ENCODE measurements around the gene SLAMF1.

The SLAMF1 gene

DNA sequence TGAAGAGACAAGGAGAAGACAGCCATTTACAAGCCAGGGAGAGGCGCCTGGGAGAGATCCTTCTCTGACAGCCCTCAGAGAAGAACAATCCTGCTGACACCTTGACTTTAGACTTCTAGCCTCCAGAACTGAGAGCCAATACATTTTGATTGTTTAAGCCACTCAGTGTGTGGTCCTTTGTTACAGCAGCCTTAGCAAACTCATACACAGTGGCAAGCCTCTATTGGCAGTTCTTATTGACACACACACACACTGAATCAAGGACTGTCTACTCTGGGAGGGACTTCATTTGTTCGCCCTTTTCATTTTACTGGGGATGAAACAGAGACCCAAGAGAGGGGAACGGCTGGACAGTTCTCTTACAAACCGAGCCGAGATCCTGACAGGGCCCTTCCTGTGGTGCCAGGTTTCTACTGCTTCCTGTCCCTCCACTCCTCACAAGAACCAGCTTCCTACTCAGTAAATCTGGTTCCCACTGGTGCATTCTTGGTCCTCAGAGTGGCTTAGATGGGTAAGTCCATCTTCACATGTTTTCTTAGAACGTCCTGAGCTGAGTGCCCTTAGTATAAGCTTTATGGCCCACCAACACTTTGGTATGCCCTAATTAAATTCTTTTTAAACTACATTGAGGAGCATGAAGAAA, 14.7 kb downstream of the SLAMF1 start:
- 85% methylated on average over 6 of the region's 6 CpGs for WGBS
- Histone ChIP-seq H3K18ac (ENCODE audit: low read depth in 1 of 2, low read length in 2 of 2) (peak overlapping the region in 1 of 2 experiments; percentile 52), H4K91ac (ENCODE audit: low read length) (no peak overlapping the region), H2AK5ac (ENCODE audit: low read length, severe bottlenecking) (no peak overlapping the region), H2BK12ac (ENCODE audit: low read length in 2 of 2) (peak overlapping the region in 1 of 2 experiments; percentile 5), H3K4me2 (ENCODE audit: low read length, poor library complexity, severe bottlenecking) (no peak overlapping the region), H3K36me3 (ENCODE audit: control insufficient read depth in 1 of 2, insufficient read depth in 2 of 2, low read depth in 1 of 2, low read length in 2 of 2) (no peaks in the 10 kb centered on the region), H2AFZ (ENCODE audit: low read depth, low read length) (no peak overlapping the region), H2BK120ac (ENCODE audit: low read depth, low read length) (no peak overlapping the region), H3K9me3 (ENCODE audit: control insufficient read depth, low read length) (no peaks in the 10 kb centered on the region), H3K9ac (ENCODE audit: low read length) (no peak overlapping the region), H2BK15ac (ENCODE audit: low read depth, poor library complexity, severe bottlenecking) (no peak overlapping the region), H3K79me1 (replicated peaks; ENCODE audit: low read length, poor library complexity, severe bottlenecking) (no peaks in the 10 kb centered on the region), H3K27me3 (ENCODE audit: control insufficient read depth in 1 of 2, insufficient read depth in 1 of 2, low read length in 2 of 2) (peaks cover 0 to 3% of the 10 kb centered on the region in 2 experiments), H3K23ac (ENCODE audit: low read length in 2 of 2) (no peak overlapping the region), H3K4ac (ENCODE audit: low read depth in 1 of 2, low read length in 2 of 2) (no peak overlapping the region), H3K27ac (ENCODE audit: low read length, poor library complexity, severe bottlenecking) (no peak overlapping the region), H2BK5ac (ENCODE audit: low read depth, low read length, poor library complexity, severe bottlenecking) (no peak overlapping the region), H4K8ac (ENCODE audit: low read length) (no peak overlapping the region), H3K4me1 (ENCODE audit: control insufficient read depth, insufficient read depth, low read depth, low read length) (peaks cover 1% of the 10 kb centered on the region), H3K4me3 (ENCODE audit: insufficient read depth in 1 of 2, low read depth in 1 of 2, low read length in 2 of 2) (no peak overlapping the region), H3K14ac (ENCODE audit: low read length in 2 of 2) (no peak overlapping the region)
- DNase-seq, result no peak

DNA sequence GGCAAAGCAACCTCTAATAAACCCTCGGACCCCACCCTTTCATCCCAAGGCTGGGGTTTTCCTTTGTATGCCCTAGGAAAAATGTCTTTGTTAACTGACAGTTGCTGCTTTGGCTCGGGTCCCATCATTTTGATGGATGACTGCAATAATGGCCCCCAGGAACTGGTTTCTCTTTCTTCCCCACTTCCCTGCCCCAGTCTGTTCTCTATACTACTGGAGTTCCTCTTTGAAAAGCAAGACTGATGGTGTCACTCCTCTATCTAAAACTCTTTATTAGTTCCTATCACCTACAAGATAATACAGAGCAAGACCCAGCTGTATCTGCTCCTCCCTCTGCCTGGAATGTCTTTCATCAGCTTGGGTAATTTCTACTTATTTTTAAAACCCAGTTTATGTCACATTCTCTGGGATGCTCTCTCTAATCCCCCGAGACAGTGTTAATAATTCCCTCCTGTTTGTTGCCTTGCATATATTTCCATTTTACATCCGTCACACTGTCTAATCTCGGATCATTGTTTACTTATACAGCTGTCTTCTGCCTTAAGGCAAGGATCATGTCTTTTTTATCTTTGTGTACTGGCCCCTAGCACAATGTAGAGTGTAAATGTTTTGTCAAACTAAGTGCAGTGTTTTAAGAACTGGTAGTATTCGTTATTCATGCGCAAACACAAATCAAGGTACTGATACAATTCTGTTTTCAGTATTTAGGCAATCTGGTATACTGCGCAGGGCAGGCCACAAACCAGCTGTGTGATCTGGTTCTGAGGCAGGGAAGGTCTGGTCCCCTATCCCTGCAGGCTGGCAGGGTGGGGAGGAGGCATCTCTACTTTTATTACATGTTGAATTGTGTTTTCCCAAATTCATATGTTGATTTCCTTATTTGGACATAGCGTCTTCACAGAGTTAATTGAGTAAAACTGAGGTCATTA, 16.1 kb downstream of the SLAMF1 start:
- H3K36me3 ChIP-seq (ENCODE audit: control insufficient read depth in 1 of 2, insufficient read depth in 2 of 2, low read depth in 1 of 2, low read length in 2 of 2), result no peaks in the 10 kb centered on the region
- H3K4me2 ChIP-seq (ENCODE audit: low read length, poor library complexity, severe bottlenecking), result no peak overlapping the region

DNA sequence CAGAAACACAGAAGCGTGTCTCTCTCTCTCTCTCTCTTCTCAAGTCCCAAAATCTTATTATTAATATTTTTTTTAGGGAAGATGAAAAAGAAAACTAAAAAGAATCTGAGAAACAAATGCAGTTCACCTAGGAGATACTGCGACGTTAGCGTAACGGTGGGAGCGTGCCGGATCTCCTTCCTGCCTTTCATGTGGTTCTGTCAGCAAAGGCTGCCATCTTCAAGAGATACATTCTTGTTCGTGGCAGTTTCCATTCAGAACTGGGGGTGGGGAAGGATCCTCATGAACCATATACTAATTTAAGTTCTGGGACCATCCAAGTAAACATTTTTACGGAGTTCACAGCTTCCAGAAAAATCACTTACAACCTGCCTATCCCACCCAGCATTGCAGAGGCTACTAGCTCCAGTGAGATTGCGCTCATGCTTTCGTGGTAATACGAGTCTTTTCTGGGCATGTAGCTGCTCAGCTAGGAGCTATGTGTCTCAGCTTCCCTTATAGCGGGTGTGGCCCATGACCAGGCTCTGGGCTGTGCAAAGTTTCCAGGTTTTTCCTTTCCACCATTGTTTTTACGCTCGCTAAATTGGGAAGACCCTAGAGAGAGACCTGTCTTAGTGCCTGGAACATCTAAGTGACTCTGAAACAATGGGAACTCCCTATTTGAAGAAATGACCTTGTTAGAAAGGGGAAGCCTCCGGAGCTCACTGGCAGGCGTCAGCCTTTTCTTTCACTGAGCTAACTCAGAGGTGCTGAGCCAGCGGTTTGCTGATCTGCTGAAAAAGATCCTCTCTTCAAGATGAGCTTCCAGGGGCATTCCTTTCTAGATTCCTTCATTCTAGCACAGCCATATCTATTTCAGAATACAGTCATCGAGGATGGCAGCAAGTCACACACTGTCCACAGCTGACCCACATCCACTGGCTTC, 17.3 kb downstream of the SLAMF1 start:
- Histone ChIP-seq H3K27ac (ENCODE audit: low read length, poor library complexity, severe bottlenecking) (no peak overlapping the region), H2BK15ac (ENCODE audit: low read depth, poor library complexity, severe bottlenecking) (peak overlapping the region; percentile 4), H2BK120ac (ENCODE audit: low read depth, low read length) (no peak overlapping the region), H2AFZ (ENCODE audit: low read depth, low read length) (no peak overlapping the region), H3K4me2 (ENCODE audit: low read length, poor library complexity, severe bottlenecking) (no peak overlapping the region), H3K4me3 (ENCODE audit: insufficient read depth in 1 of 2, low read depth in 1 of 2, low read length in 2 of 2) (no peak overlapping the region), H4K91ac (ENCODE audit: low read length) (peak overlapping the region; percentile 54), H3K79me1 (replicated peaks; ENCODE audit: low read length, poor library complexity, severe bottlenecking) (no peaks in the 10 kb centered on the region), H3K4me1 (ENCODE audit: control insufficient read depth, insufficient read depth, low read depth, low read length) (peaks cover 1% of the 10 kb centered on the region), H2BK5ac (ENCODE audit: low read depth, low read length, poor library complexity, severe bottlenecking) (no peak overlapping the region), H2AK5ac (ENCODE audit: low read length, severe bottlenecking) (no peak overlapping the region), H3K23ac (ENCODE audit: low read length in 2 of 2) (no peak overlapping the region), H3K27me3 (ENCODE audit: control insufficient read depth in 1 of 2, insufficient read depth in 1 of 2, low read length in 2 of 2) (peaks cover 3 to 4% of the 10 kb centered on the region in 2 experiments), H4K8ac (ENCODE audit: low read length) (no peak overlapping the region), H3K4ac (ENCODE audit: low read depth in 1 of 2, low read length in 2 of 2) (no peak overlapping the region), H3K36me3 (ENCODE audit: control insufficient read depth in 1 of 2, insufficient read depth in 2 of 2, low read depth in 1 of 2, low read length in 2 of 2) (no peaks in the 10 kb centered on the region), H3K18ac (ENCODE audit: low read depth in 1 of 2, low read length in 2 of 2) (no peak overlapping the region), H3K9ac (ENCODE audit: low read length) (no peak overlapping the region), H3K9me3 (ENCODE audit: control insufficient read depth, low read length) (no peaks in the 10 kb centered on the region), H2BK12ac (ENCODE audit: low read length in 2 of 2) (no peak overlapping the region), H3K14ac (ENCODE audit: low read length in 2 of 2) (no peak overlapping the region)
- DNase-seq, result no peak
- WGBS, result 82% methylated on average over 18 of the region's 19 CpGs

More for the DNA sequence above, 16.1 kb downstream of the SLAMF1 start:
- no peak overlapping the region for H2BK15ac ChIP-seq (ENCODE audit: low read depth, poor library complexity, severe bottlenecking)
- H4K91ac ChIP-seq (ENCODE audit: low read length), result no peak overlapping the region
- no peak overlapping the region for H2BK120ac ChIP-seq (ENCODE audit: low read depth, low read length)
- H3K9me3 ChIP-seq (ENCODE audit: control insufficient read depth, low read length), result no peaks in the 10 kb centered on the region
- peaks cover 1% of the 10 kb centered on the region for H3K4me1 ChIP-seq (ENCODE audit: control insufficient read depth, insufficient read depth, low read depth, low read length)
- H2BK5ac ChIP-seq (ENCODE audit: low read depth, low read length, poor library complexity, severe bottlenecking), result no peak overlapping the region
- no peak overlapping the region for H3K23ac ChIP-seq (ENCODE audit: low read length in 2 of 2)
- no peaks in the 10 kb centered on the region for H3K79me1 ChIP-seq (replicated peaks; ENCODE audit: low read length, poor library complexity, severe bottlenecking)
- H3K27ac ChIP-seq (ENCODE audit: low read length, poor library complexity, severe bottlenecking), result no peak overlapping the region
- H4K8ac ChIP-seq (ENCODE audit: low read length), result no peak overlapping the region
- H2AK5ac ChIP-seq (ENCODE audit: low read length, severe bottlenecking), result no peak overlapping the region
- peaks cover 3 to 4% of the 10 kb centered on the region in 2 experiments for H3K27me3 ChIP-seq (ENCODE audit: control insufficient read depth in 1 of 2, insufficient read depth in 1 of 2, low read length in 2 of 2)
- no peak overlapping the region for H2BK12ac ChIP-seq (ENCODE audit: low read length in 2 of 2)
- H3K4me3 ChIP-seq (ENCODE audit: insufficient read depth in 1 of 2, low read depth in 1 of 2, low read length in 2 of 2), result no peak overlapping the region
- H3K14ac ChIP-seq (ENCODE audit: low read length in 2 of 2), result no peak overlapping the region
- WGBS, result 50% methylated on average over 8 of the region's 9 CpGs
- H3K18ac ChIP-seq (ENCODE audit: low read depth in 1 of 2, low read length in 2 of 2), result no peak overlapping the region
- H3K9ac ChIP-seq (ENCODE audit: low read length), result no peak overlapping the region
- no peak overlapping the region for H3K4ac ChIP-seq (ENCODE audit: low read depth in 1 of 2, low read length in 2 of 2)
- H2AFZ ChIP-seq (ENCODE audit: low read depth, low read length), result no peak overlapping the region
- peak; percentile 26 for DNase-seq

Data from mesenchymal stem cell (in vitro differentiated cells and primary cell).